Measurements from ENCODE around the gene DIO1. TPM values are rescaled to one million over a fixed set of nuclear protein-coding genes. Genes with fewer than 3 reads are reported as not detected.
A peak's percentile ranks its signal among the peaks of the same experiment; 100 is the strongest.

DIO1 gene
- total and polyA plus RNA-seq, 11 donors = not detected

DNA sequence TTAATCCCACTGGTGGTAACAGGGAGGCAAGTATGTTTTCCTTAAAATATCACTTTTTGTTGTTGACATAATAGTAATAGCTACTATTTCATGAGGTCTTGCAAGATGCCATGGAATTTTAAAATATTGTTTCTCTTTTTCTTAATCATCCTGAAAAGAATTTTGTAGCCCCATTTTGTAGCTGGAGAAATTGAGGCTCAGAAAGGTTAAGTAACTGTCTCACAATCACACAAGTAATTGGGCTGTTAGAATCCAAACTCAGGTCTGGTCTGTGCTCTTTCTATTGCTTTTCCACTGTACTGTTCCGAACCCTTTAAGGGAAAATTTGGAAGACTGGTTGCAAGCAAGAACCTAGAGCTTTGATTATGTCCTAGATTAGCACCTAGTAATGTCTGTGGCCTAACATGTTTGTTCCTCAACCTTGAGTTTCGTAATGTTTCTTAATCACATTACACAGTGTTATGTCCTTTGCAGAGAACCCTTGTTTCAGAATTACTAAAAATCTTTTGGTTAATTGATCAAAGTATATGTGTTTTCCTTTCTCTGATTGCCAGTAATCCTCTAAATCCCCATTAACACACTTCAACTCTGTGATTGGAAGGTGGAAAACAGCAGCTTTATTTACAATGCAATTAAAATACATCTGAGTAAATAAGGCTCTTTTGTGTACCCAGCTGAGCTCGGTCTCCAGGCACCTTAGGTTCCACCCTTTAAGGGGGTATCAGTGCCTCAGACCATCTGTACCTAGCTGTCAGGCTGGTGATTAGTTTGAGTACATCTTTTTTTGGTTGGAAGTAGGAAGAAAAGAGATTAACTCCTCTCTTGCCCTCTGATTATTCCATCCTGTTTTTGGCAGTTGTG lies 62.6 kb downstream of the DIO1 start:
- ATAC-seq = no peak
- intact Hi-C loops (cut with DNase I) = loop anchor here in 4 of 10 donors (5.0 kb wide), 2 partner anchors 79 to 94 kb away; no protein-coding TSS in a partner anchor
- H3K27me3 ChIP-seq = no peaks in the 10 kb centered on the region
- H3K27ac ChIP-seq = peak overlapping the region in 2 of 12 donors; percentile 16 to 23
- DNase-seq = no peak
- peaks cover 0 to 89% (median 81%) of the 10 kb centered on the region in 9 donors for H3K36me3 ChIP-seq
- 84 to 88% (median 85%) methylated on average over 3 of the region's 3 CpGs for WGBS, 4 donors
- no peak for TF ChIP-seq POLR2A (IDR thresholded peaks at IDR 0.05)
- TF ChIP-seq, protein P1, sequence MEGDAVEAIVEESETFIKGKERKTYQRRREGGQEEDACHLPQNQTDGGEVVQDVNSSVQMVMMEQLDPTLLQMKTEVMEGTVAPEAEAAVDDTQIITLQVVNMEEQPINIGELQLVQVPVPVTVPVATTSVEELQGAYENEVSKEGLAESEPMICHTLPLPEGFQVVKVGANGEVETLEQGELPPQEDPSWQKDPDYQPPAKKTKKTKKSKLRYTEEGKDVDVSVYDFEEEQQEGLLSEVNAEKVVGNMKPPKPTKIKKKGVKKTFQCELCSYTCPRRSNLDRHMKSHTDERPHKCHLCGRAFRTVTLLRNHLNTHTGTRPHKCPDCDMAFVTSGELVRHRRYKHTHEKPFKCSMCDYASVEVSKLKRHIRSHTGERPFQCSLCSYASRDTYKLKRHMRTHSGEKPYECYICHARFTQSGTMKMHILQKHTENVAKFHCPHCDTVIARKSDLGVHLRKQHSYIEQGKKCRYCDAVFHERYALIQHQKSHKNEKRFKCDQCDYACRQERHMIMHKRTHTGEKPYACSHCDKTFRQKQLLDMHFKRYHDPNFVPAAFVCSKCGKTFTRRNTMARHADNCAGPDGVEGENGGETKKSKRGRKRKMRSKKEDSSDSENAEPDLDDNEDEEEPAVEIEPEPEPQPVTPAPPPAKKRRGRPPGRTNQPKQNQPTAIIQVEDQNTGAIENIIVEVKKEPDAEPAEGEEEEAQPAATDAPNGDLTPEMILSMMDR (IDR thresholded peaks at IDR 0.05) = no peak
- peaks cover 0 to 19% (median 8%) of the 10 kb centered on the region in 12 donors for H3K4me1 ChIP-seq
- no peak overlapping the region for H3K4me3 ChIP-seq
- H3K9me3 ChIP-seq = no peaks in the 10 kb centered on the region

DNA sequence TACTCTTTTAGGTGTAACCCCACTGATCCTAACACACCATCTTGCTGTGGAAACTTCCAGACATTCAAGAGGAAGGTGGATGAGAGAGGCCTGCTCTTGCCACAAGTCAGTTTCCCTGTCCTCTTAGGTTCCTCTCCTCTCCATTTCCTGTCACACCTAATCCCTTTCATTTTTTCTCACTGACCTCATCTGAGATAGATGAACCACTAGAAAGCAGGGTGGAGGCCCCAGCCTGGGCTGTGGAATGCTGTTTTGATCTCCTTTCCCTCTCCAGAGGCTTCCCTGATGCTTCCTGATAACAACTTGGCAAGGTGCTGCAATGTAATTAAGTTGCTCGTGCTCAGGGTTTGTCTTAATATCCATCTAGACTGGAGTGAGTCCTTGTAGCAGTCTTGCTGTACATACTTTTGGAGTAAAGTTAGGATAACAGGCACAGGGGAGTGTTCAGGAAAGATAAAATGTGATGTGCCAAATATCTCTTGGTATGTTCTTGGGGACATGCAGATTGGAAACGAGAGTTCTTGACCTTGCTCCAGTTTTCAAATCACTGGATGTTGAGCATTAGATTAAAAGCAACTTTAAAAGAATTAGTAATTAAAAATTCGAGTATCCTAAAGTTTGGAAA lies 63.3 kb downstream of the DIO1 start:
- H3K27me3 ChIP-seq = no peaks in the 10 kb centered on the region
- no peak for DNase-seq
- no peak for TF ChIP-seq POLR2A (IDR thresholded peaks at IDR 0.05)
- TF ChIP-seq, protein P1 (IDR thresholded peaks at IDR 0.05) = no peak
- ATAC-seq = peak in 1 of 4 donors; percentile 31
- 32 to 37% (median 36%) methylated on average over 3 of the region's 3 CpGs for WGBS, 4 donors
- H3K36me3 ChIP-seq = peaks cover 0 to 89% (median 82%) of the 10 kb centered on the region in 9 donors
- H3K4me1 ChIP-seq = peaks cover 0 to 19% (median 8%) of the 10 kb centered on the region in 12 donors
- intact Hi-C loops (cut with DNase I) = loop anchor here in 4 of 10 donors (5.0 kb wide), 2 partner anchors 80 to 95 kb away; no protein-coding TSS in a partner anchor
- no peak overlapping the region for H3K4me3 ChIP-seq
- peak overlapping the region in 2 of 12 donors; percentile 16 to 23 for H3K27ac ChIP-seq
- H3K9me3 ChIP-seq = no peaks in the 10 kb centered on the region

DNA sequence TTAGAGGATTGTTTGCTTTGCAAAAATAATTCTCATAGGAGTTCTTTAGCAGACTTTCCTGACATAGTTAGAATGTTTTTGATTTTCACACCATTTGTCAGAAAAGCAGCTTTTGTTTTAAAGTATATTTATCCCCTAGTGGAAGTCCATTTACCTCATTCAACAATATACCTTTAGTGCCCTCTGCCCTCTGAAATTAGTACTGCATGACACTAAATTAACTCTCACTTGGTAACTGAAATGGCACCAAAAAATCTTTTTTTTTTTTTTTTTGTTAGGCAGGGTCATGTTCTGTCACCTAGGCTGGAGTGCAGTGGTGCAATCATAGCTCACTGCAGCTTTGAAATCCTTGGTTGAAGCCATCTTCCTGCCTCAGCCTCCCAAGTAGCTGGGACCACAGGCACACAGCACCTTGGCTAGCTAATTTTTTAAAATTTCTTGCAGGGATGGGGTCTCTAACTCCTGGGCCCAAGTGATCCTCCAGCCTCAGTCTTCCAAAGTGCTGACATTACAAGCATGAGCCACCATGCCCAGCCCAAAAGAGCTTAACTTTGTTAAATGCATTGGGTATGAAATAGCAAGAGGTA lies 65.8 kb downstream of the DIO1 start:
- no peak overlapping the region for H3K27ac ChIP-seq
- H3K27me3 ChIP-seq = no peaks in the 10 kb centered on the region
- H3K4me3 ChIP-seq = no peak overlapping the region
- TF ChIP-seq, protein P1 (IDR thresholded peaks at IDR 0.05) = peak; percentile 35 to 67 (median 48)
- TF ChIP-seq POLR2A (IDR thresholded peaks at IDR 0.05) = no peak
- no peak for DNase-seq
- H3K4me1 ChIP-seq = peaks cover 0 to 19% (median 7%) of the 10 kb centered on the region in 12 donors
- no peak for ATAC-seq
- H3K9me3 ChIP-seq = no peaks in the 10 kb centered on the region
- peaks cover 0 to 89% (median 81%) of the 10 kb centered on the region in 9 donors for H3K36me3 ChIP-seq
- intact Hi-C loops (cut with DNase I) = loop anchor here in 5 of 10 donors (5.0 kb wide), 2 partner anchors 82 to 97 kb away; no protein-coding TSS in a partner anchor

Other genes with a start within 250 kb of the DIO1 start
- gene GLIS1, start 155.0 kb upstream of the DIO1 start, total RNA-seq = under 1 TPM in 4 of 9 donors, not detected in 5; 0.12 to 0.35 (median 0.15) TPM
- gene GLIS1, start 155.0 kb upstream of the DIO1 start, polyA plus RNA-seq = under 1 TPM in 1 of 2 donors, not detected in 1; 0.06 TPM
- 1 to 10 TPM; 4.3 to 8.1 (median 6.5) TPM for gene NDC1, start 55.9 kb upstream of the DIO1 start, total RNA-seq
- gene NDC1, start 55.9 kb upstream of the DIO1 start, polyA plus RNA-seq = 1 to 10 TPM; 1.6 to 9.4 TPM
- 10 to 100 TPM; 11.2 to 23.5 (median 14.4) TPM for gene YIPF1, start 4.4 kb upstream of the DIO1 start, total RNA-seq
- gene YIPF1, start 4.4 kb upstream of the DIO1 start, polyA plus RNA-seq = 10 to 100 TPM in 1 of 2 donors, 1 to 10 TPM in 1; 8.7 to 29.5 TPM
- gene IFT25, start 51.5 kb downstream of the DIO1 start, total RNA-seq = 10 to 100 TPM in 6 of 9 donors, 1 to 10 TPM in 3; 6.5 to 17.6 (median 12.3) TPM
- 10 to 100 TPM; 10.6 to 11.6 TPM for gene IFT25, start 51.5 kb downstream of the DIO1 start, polyA plus RNA-seq
- gene LRRC42, start 52.2 kb downstream of the DIO1 start, total RNA-seq = 10 to 100 TPM; 10.9 to 18.5 (median 14.3) TPM
- 10 to 100 TPM in 1 of 2 donors, 1 to 10 TPM in 1; 3.7 to 18.2 TPM for gene LRRC42, start 52.2 kb downstream of the DIO1 start, polyA plus RNA-seq
- gene LDLRAD1, start 124.0 kb downstream of the DIO1 start, total RNA-seq = not detected
- gene LDLRAD1, start 124.0 kb downstream of the DIO1 start, polyA plus RNA-seq = not detected
- gene TMEM59, start 159.0 kb downstream of the DIO1 start, total RNA-seq = 100 to 1,000 TPM; 193 to 496 (median 352) TPM
- 100 to 1,000 TPM; 124 to 254 TPM for gene TMEM59, start 159.0 kb downstream of the DIO1 start, polyA plus RNA-seq
- 1 to 10 TPM; 3.0 to 6.6 (median 4.6) TPM for gene TCEANC2, start 159.4 kb downstream of the DIO1 start, total RNA-seq
- 1 to 10 TPM; 2.4 to 2.5 TPM for gene TCEANC2, start 159.4 kb downstream of the DIO1 start, polyA plus RNA-seq

Data from heart left ventricle (tissue), 16 donors.